ENCODE measurements around the gene TNFRSF14.

TNFRSF14 gene

GRCh38 chr1:2526824-2527555 lies 29.2 kb upstream of the TNFRSF14 start:
- TF ChIP-seq CTCF (IDR thresholded peaks at IDR 0.05; ENCODE audit: control insufficient read depth, insufficient read depth, low read depth, low read length, missing control alignments): no peak
- DNase-seq (ENCODE audit: low read depth): no peak
- H3K4me3 ChIP-seq (ENCODE audit: control insufficient read depth, low read depth, low read length): peak overlapping the region; percentile 54

GRCh38 chr1:2527556-2527860 lies 28.7 kb upstream of the TNFRSF14 start:
- no peak for TF ChIP-seq CTCF (IDR thresholded peaks at IDR 0.05; ENCODE audit: control insufficient read depth, insufficient read depth, low read depth, low read length, missing control alignments)
- DNase-seq (ENCODE audit: low read depth): no peak
- H3K4me3 ChIP-seq (ENCODE audit: control insufficient read depth, low read depth, low read length): no peak overlapping the region

- no peak for TF ChIP-seq CTCF (IDR thresholded peaks at IDR 0.05; ENCODE audit: control insufficient read depth, insufficient read depth, low read depth, low read length, missing control alignments)
- H3K4me3 ChIP-seq (ENCODE audit: control insufficient read depth, low read depth, low read length): no peak overlapping the region
- DNase-seq (ENCODE audit: low read depth): no peak
Observed at GRCh38 chr1:2528016-2528415, 28.2 kb upstream of the TNFRSF14 start.

GRCh38 chr1:2528611-2528965 lies 27.6 kb upstream of the TNFRSF14 start:
- no peak for DNase-seq (ENCODE audit: low read depth)
- H3K4me3 ChIP-seq (ENCODE audit: control insufficient read depth, low read depth, low read length): no peak overlapping the region
- TF ChIP-seq CTCF (IDR thresholded peaks at IDR 0.05; ENCODE audit: control insufficient read depth, insufficient read depth, low read depth, low read length, missing control alignments): no peak

- TF ChIP-seq CTCF (IDR thresholded peaks at IDR 0.05; ENCODE audit: control insufficient read depth, insufficient read depth, low read depth, low read length, missing control alignments): no peak
- H3K4me3 ChIP-seq (ENCODE audit: control insufficient read depth, low read depth, low read length): no peak overlapping the region
- DNase-seq (ENCODE audit: low read depth): no peak
Observed at GRCh38 chr1:2528966-2529783, 27.0 kb upstream of the TNFRSF14 start.

- no peak within 1 kb of the TSS for H3K4me3 ChIP-seq (ENCODE audit: control insufficient read depth, low read depth, low read length)
- DNase-seq (ENCODE audit: low read depth): no peak
- TF ChIP-seq CTCF (IDR thresholded peaks at IDR 0.05; ENCODE audit: control insufficient read depth, insufficient read depth, low read depth, low read length, missing control alignments): no peak
Observed at GRCh38 chr1:2529784-2530512, 26.2 kb upstream of the TNFRSF14 start, which contains the start of gene HES5. TSS of gene HES5 (minus strand) at chr1:2530263. CDS start at chr1:2530164, 99 bp downstream.

All from AG09309 (cell line).